SHP77 (cell line): ENCODE results near the gene SULT2B1.
"Not testable (repeated sequence)": the region's sequence is repeated elsewhere in the genome, so short reads cannot be mapped to it uniquely, and the experiment has no call there.

Experiments
- DNase-seq, 2 experiments: peaks; one replicate each; lab custom pipeline; 2025; lab: John Stamatoyannopoulos, UW

Gene SULT2B1

DNA sequence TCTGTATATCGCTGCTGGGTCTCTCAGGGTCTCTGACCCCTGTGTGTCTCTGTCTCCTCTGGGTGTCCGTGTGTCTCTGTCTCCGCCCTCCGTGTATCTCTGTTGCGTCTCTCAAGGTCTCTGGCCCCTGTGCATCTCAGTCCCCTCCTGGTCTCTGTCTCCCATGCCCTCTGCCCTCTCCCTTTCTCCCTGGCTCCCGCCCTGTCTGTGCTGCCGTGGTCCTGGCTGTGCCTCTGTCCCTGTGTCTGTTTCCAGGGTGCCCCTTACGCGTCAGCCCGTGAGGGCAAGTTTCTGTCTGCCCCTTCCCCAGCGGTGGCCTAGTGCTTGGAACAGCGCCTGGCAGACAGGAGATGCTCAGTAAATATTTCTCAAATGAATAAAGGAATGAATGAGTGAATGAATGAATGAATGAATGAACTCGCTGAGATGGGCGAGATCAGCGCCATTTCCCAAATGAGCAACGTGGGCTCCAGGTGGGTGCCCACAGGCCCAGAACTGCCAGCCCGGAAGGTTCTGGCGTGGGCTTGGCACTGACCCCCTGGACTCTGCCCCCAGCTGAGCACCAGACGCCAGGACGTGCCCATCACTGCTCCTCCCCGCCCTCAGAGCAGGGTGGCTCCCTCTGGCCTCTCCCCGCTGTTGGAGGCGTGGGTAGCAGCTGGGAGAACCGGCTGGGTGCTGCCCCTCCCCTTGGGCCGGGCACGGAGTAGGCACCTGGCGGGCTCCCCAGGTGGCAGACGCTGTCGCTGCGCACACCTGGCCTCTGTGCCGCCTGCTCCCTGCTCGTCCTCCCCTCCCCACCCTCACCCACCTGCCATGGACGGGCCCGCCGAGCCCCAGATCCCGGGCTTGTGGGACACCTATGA lies at the start of gene SULT2B1:
Gene SULT2B1 (plus strand): TSS at position 736 of the 866 bp plus-strand sequence. CDS start 81 bp downstream, at position 817.
- peak; percentile 39 for DNase-seq

GRCh38 chr19:48502350-48503018 lies 49.5 kb upstream of the SULT2B1 start:
- no peak for DNase-seq

DNA sequence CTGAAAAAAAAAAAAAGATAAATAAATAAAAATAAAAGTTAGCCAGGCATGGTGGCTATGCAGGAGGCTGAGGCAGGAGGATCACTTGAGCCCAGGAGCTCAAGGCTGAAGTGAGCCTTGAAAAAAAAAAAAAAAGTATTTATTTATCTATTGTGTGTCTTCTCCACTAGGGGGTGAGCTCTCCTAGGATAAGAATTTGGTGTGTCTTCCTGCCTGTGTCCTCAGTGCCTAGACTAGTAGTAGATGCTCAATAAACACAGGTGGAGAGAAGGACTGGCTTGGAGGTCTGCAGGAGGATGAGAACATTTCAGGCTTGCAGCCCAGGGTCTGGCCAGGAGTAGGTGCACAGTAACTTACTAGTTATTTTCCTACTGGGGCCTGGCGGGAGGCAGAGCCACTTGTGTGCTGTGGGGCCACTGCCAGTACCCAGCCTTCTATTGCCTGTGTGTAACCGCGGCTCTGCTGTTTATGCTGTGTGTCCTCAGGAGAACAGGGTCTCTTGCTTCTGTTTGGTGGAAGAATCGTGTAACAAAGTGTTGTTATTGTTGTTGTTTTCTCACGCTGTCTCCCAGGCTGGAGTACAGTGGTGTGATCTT lies 45.7 kb upstream of the SULT2B1 start:
- DNase-seq = peak; percentile 14 to 43

DNA sequence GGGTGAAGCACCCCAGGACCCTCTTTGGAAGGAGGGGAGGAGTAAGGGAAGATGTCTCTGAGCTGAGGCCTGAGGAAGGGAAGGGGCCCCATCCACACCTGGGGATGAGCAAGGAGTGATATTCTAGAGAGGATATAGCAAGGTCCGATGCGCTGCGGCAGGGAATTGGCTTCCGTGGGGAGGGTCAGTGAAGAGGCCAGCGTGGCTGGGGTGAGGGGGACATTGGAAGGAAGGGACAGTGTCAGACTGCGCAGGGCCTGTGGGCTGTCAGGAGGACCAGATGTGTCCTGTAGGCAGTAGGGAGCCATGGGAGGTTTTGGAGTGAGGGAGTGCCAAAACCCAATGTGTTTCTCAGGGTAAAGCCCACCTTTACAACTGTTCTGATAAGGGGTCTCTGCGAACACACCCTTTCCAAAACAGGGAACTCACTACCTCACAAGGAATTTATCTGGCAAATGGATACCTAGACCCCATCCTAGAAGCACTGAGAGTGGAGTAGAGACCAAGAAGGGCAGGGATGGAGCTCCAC lies 44.0 kb upstream of the SULT2B1 start:
- no peak for DNase-seq

DNA sequence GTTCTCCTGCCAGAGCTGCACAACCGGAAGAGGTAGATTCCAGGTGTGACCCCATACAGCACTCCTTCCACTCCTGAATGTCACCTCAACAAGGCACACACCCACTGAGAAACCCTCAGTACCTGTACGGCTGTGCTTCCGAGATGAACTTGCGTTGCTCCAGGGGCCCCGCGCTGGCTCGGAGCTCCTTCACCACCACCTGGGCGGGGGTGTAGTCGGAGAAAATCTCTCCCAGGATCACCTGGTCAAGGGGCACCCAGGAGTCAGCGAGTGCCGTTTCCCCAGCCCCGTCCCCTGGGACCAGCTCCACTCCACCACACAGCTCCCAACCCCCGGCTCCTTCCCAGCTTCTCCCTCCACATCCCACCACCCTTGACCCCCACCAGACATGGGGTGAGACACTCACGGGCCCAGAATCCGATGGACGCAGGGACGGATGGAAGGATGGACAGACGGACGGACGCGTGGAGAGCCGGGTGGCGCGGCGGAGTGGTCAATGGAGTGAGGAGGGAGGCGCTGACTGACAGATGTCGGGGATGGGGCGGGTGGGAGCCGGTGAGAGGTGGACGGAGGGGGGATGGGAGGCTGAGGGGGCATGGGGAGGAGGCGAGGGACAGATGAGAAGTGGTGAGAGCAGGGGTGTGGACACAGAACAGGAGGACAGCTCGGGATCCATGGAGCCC lies 43.1 kb upstream of the SULT2B1 start:
- no peak for DNase-seq

GRCh38 chr19:48509467-48510194 lies 42.3 kb upstream of the SULT2B1 start:
- no peak for DNase-seq

- DNase-seq = peak; percentile 54 to 66
Observed at GRCh38 chr19:48510421-48511268, 41.3 kb upstream of the SULT2B1 start.

- DNase-seq = no peak
Observed at GRCh38 chr19:48511321-48511731, 40.6 kb upstream of the SULT2B1 start.

DNA sequence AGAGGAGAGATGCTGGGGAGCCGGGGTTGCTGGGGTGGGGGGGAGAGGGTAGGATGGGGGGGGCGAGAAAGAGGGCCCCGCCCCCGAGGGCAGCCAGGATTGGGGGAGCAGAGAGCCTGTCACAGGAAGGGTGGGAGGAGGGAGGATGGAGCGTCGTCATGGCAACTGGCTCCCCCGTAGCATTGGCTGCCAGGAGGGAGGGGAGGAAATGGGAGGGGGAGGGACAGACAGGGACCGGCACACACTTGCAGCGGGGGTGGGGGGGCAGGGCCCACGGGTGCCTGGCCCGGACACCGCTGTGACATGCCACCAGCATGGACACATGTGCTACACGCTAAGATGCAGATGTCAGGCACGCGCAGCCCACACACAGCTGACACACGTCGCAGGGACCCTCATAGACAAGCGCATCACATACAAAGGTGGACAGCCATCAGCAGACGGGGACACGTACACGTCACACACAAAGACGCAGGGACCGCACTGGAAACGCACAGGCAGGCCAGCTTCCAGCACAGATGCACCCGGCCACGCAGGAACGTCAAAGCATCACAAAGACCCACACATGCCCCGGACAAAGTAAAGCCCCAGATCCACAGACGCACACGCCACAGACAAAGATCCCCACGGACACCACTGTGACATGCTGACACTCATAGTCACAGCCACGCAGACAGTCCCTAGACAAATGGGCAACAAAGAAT lies 40.0 kb upstream of the SULT2B1 start, which contains the start of gene LMTK3:
Gene LMTK3 (minus strand): TSS at position 36 of the 704 bp plus-strand sequence. CDS start 259 bp downstream, outside the sequence.
- DNase-seq = peak; percentile 8 to 23

GRCh38 chr19:48512504-48513288 lies 39.3 kb upstream of the SULT2B1 start:
- DNase-seq = no peak

GRCh38 chr19:48513289-48514122 lies 38.5 kb upstream of the SULT2B1 start:
- peak; percentile 73 to 85 for DNase-seq

DNA sequence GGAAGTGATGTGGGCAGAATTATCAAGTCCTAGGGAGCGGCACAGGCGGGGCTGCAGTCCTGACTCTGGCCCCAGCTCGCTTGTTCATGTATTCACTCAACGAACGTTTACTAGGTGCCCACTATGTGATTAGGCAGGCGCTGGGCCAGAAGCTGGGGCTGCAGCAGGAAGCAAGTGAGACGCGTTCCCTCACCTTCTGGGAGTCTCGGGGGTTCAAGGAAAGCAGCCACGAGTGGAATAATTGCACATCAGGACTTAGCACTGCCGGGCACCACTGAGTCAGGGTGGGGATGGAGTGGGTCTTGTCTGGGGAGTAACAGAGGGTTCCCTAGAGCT lies 37.9 kb upstream of the SULT2B1 start:
- no peak for DNase-seq

GRCh38 chr19:48516536-48516935 lies 35.4 kb upstream of the SULT2B1 start:
- DNase-seq = no peak

GRCh38 chr19:48518207-48518606 lies 33.8 kb upstream of the SULT2B1 start:
- no peak for DNase-seq

DNA sequence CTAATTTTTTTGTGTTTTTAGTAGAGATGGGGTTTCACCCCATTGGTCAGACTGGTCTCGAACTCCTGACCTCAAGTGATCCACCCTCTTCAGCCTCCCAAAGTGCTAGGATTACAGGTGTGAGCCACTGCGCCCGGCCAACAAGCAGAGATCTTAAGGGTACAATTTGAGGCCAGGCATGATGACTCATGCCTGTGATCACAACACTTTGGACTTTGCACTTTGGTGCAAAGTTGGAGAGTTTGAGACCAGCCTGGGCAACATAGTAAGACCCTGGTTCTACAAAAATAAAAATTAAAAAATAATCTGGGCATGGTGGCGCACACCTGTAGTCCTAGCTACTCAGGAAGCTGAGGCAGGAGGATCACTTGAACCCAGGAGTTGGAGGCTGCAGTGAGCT lies 32.5 kb upstream of the SULT2B1 start:
- DNase-seq = not testable (repeated sequence)

DNA sequence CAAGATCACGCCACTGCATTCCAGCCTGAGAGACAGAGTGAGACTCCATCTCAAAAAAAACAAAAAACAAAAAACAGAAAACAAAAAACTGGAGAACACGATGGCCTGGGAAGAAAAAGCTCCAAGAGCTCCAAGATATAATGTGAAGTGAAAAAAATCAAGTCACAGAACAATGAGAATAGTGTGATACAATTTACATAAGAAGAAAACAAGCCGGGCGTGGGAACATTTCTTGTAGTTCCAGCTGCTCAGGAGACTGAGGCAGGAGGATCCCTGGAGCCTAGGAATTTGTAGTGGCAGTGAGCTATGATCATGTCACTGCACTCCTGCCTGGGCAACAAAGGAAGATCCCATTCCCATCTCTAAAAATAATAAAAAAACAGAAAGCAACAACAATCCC lies 31.8 kb upstream of the SULT2B1 start:
- DNase-seq = no peak

DNA sequence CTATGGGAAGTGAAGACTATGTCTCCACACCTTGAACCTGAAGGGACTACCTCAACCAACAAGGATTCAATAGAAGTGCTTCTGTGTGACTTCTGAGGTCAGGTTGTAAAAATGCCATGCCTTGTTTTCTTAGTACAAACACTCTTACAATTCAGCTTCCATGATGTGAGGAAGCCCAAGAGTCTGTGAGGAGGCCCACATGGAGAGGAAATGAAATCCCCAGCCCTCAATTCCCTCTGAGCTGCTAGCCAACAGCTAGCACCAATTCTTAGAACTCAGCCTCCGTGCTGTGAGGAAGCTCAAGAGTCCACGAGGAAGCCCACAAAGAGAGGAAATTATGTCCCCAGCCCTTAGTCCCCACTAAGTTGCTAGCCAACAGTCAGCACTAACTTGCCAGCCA lies 27.8 kb upstream of the SULT2B1 start:
- no peak for DNase-seq

DNA sequence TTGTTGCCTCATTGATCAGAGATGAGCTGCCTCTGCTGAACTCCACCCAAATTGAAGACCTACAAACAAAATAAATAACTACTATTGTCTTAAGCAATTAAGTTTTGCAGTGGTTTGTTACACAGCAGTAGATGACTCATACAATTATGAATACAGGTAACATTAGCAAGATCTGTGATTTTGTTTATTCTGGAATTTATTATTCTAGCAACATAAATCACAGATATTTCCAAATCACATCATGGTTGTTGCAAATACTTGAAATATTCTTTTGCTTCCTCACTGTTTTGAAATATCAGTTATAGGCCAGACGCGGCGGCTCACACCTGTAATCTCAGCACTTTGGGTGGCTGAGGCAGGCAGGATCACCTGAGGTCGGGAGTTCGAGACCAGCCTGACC lies 27.2 kb upstream of the SULT2B1 start:
- DNase-seq = no peak
